IPS-NIHi7 (cell line): ENCODE results near the gene ARMH3.
"Not testable (repeated sequence)": the region's sequence is repeated elsewhere in the genome, so short reads cannot be mapped to it uniquely, and the experiment has no call there.

Experiments
- DNase-seq: peaks from one replicate; pipeline ENCODE4 v3.0.0; 2012; ENCODE audit warnings: mixed read lengths; ENCODE audit errors: extremely low spot score

ARMH3 gene

GRCh38 chr10:101987136-101987535 is 68.8 kb downstream of the ARMH3 start:
- DNase-seq: no peak

GRCh38 chr10:101986624-101986971 is 69.4 kb downstream of the ARMH3 start:
- no peak for DNase-seq

GRCh38 chr10:101980677-101981076 is 75.3 kb downstream of the ARMH3 start:
- not testable (repeated sequence) for DNase-seq

- DNase-seq: no peak
Observed at GRCh38 chr10:101974091-101974971, 81.6 kb downstream of the ARMH3 start.

- DNase-seq: no peak
Observed at GRCh38 chr10:101972761-101973160, 83.2 kb downstream of the ARMH3 start.

- DNase-seq: no peak
Observed at GRCh38 chr10:101969412-101969922, 86.5 kb downstream of the ARMH3 start.

- no peak for DNase-seq
Observed at GRCh38 chr10:101968940-101969321, 87.0 kb downstream of the ARMH3 start.

GRCh38 chr10:101968286-101968939 is 87.6 kb downstream of the ARMH3 start:
- no peak for DNase-seq

GRCh38 chr10:101967713-101968112 is 88.3 kb downstream of the ARMH3 start:
- no peak for DNase-seq

- DNase-seq: no peak
Observed at GRCh38 chr10:101967119-101967518, 88.9 kb downstream of the ARMH3 start.

- no peak for DNase-seq
Observed at GRCh38 chr10:101965075-101965765, 90.8 kb downstream of the ARMH3 start.

- DNase-seq: no peak
Observed at GRCh38 chr10:101961591-101962498, 94.1 kb downstream of the ARMH3 start.

GRCh38 chr10:101960879-101961395 is 95.0 kb downstream of the ARMH3 start:
- peak; percentile 40 for DNase-seq

GRCh38 chr10:101959346-101959916 is 96.5 kb downstream of the ARMH3 start:
- no peak for DNase-seq

- no peak for DNase-seq
Observed at GRCh38 chr10:101958691-101959090, 97.3 kb downstream of the ARMH3 start.

GRCh38 chr10:101956898-101957297 is 99.1 kb downstream of the ARMH3 start:
- no peak for DNase-seq

GRCh38 chr10:101956117-101956516 is 99.9 kb downstream of the ARMH3 start:
- DNase-seq: no peak

- no peak for DNase-seq
Observed at GRCh38 chr10:101952191-101952590, 103.8 kb downstream of the ARMH3 start.

- no peak for DNase-seq
Observed at GRCh38 chr10:101950213-101950612, 105.8 kb downstream of the ARMH3 start.

GRCh38 chr10:101941871-101942270 is 114.1 kb downstream of the ARMH3 start:
- DNase-seq: no peak

GRCh38 chr10:101940916-101941315 is 115.1 kb downstream of the ARMH3 start:
- no peak for DNase-seq
